HCT116 (cell line): ENCODE data around the gene ADGRG1. TPM values are rescaled to one million over a fixed set of nuclear protein-coding genes. Genes with fewer than 3 reads are reported as not detected.

Source experiments
- ATAC-seq: fragments of 200-7000 bp; cut with Tn5 transposase; 2 replicates; pipeline ENCODE4 v1.9.1; 2020; ENCODE audit warnings: mild to moderate bottlenecking, moderate library complexity
- BruUV-seq: library from RNA; stranded (reverse); fragments of 400-500 nt; replicated peaks from 2 replicates; lab custom pipeline; 2021; lab: Mats Ljungman, UMichigan
- CTCF ChIA-PET: fragments of 300-600 bp; sonication (Branson Sonifier 250); formaldehyde crosslinking; loops from one replicate; lab custom pipeline; 2021; ENCODE audit warnings: antibody characterized with exemption; lab: Charles Lee
- POLR2A ChIA-PET: fragments of 300-600, 350-600 bp; sonication (Branson Sonifier 250); formaldehyde crosslinking; loops from one replicate; lab custom pipeline; 2021; ENCODE audit warnings: antibody characterized with exemption; lab: Charles Lee
- RAD21 ChIA-PET, 2 experiments: fragments of 300-600 bp; sonication (Branson Sonifier 250); formaldehyde crosslinking; loops; one replicate each; lab custom pipeline; 2023; ENCODE audit warnings: low total read pairs in 2 of 2; ENCODE audit not compliant: uncharacterized antibody in 2 of 2, unreplicated experiment in 2 of 2, low non-redundant PET in 1 of 2; lab: Charles Lee
- DNase-seq: peaks from one replicate; pipeline ENCODE4 v3.0.0-alpha.2; 2010; ENCODE audit warnings: low read depth, low spot score
- H2AFZ ChIP-seq: fragments of 200-600 bp; shearing (Covaris generic), sonication (generic); 2 replicates; pipeline ENCODE4 v1.6.1; 2017; ENCODE audit warnings: low read depth, mixed run types, mixed read lengths, antibody characterized with exemption, low read length; ENCODE audit not compliant: poor library complexity, severe bottlenecking
- H3K27ac ChIP-seq: 2 replicates; pipeline ENCODE4 v1.5.1; 2012; ENCODE audit warnings: low read depth, low read length
- H3K27me3 ChIP-seq: fragments of 200-600 bp; sonication (generic); 2 replicates; pipeline ENCODE4 v1.6.1; 2016; ENCODE audit warnings: mixed run types, low read length, mixed read lengths; ENCODE audit not compliant: insufficient read depth
- H3K36me3 ChIP-seq, 2 experiments: fragments of 200-500 bp in 1 of 2; fragments of 200-600 bp in 1 of 2; sonication (Bioruptor generic) in 1 of 2; sonication (generic) in 1 of 2; 2 replicates each; pipeline versions ENCODE4 v1.5.1 to v1.6.1; 2014 to 2016; ENCODE audit warnings: low read length in 2 of 2, inconsistent platforms in 1 of 2, mixed read lengths in 1 of 2, mixed run types in 1 of 2; ENCODE audit not compliant: insufficient read depth in 2 of 2, control insufficient read depth in 1 of 2
- H3K4me1 ChIP-seq, 2 experiments: fragments of 200-600 bp in 1 of 2; sonication (generic) in 1 of 2; 2 replicates each; pipeline versions ENCODE4 v1.5.1 to v1.6.1; 2012 to 2017; ENCODE audit warnings: low read length in 2 of 2, inconsistent platforms in 1 of 2, mild to moderate bottlenecking in 1 of 2, mixed read lengths in 1 of 2, mixed run types in 1 of 2, moderate library complexity in 1 of 2; ENCODE audit not compliant: insufficient read depth in 2 of 2, control insufficient read depth in 1 of 2
- H3K4me2 ChIP-seq: fragments of 200-600 bp; sonication (generic); 2 replicates; pipeline ENCODE4 v1.6.1; 2017; ENCODE audit warnings: mixed run types, low read length, mixed read lengths
- H3K4me3 ChIP-seq, 2 experiments: fragments of 200-600 bp in 1 of 2; sonication (generic) in 1 of 2; replicated peaks in 1 of 2; 2 replicates each; pipeline ENCODE4 v1.5.1; 2011 to 2016; ENCODE audit warnings: low read length in 2 of 2, control low read depth in 1 of 2, low read depth in 1 of 2, mild to moderate bottlenecking in 1 of 2, mixed read lengths in 1 of 2, mixed run types in 1 of 2
- H3K79me2 ChIP-seq: fragments of 200-600 bp; sonication (generic); 2 replicates; pipeline ENCODE4 v1.6.1; 2017; ENCODE audit warnings: mild to moderate bottlenecking, mixed run types, low read length, moderate library complexity, mixed read lengths; ENCODE audit not compliant: insufficient read depth
- H3K9ac ChIP-seq: fragments of 200-600 bp; sonication (generic); 2 replicates; pipeline ENCODE4 v1.6.1; 2016; ENCODE audit warnings: low read length, mixed read lengths
- H3K9me2 ChIP-seq: fragments of 200-600 bp; sonication (generic), shearing (Covaris generic); 2 replicates; pipeline ENCODE4 v1.6.1; 2017; ENCODE audit warnings: mixed run types, mild to moderate bottlenecking, moderate library complexity; ENCODE audit not compliant: insufficient read depth
- H3K9me3 ChIP-seq, 2 experiments: fragments of 200-500 bp in 1 of 2; fragments of 200-600 bp in 1 of 2; sonication (Bioruptor generic) in 1 of 2; sonication (generic) in 1 of 2; 2 replicates each; pipeline ENCODE4 v1.6.1; 2014 to 2017; ENCODE audit warnings: low read length in 2 of 2, mixed read lengths in 2 of 2, inconsistent platforms in 1 of 2, low read depth in 1 of 2, mild to moderate bottlenecking in 1 of 2, mixed run types in 1 of 2, moderate library complexity in 1 of 2; ENCODE audit not compliant: control insufficient read depth in 1 of 2, insufficient read depth in 1 of 2
- H4K20me1 ChIP-seq: fragments of 200-600 bp; sonication (generic), shearing (Covaris generic); 2 replicates; pipeline ENCODE4 v1.6.1; 2017; ENCODE audit warnings: mixed run types, mild to moderate bottlenecking, moderate library complexity; ENCODE audit not compliant: insufficient read depth
- CEBPB ChIP-seq: IDR thresholded peaks from 2 replicates; pipeline ENCODE4 v1.6.1; 2012; ENCODE audit warnings: low read depth
- ELF1 ChIP-seq: IDR thresholded peaks from 2 replicates; pipeline ENCODE4 v1.6.1; 2012; ENCODE audit warnings: low read depth, borderline replicate concordance
- POLR2A ChIP-seq: IDR thresholded peaks from 2 replicates; pipeline ENCODE4 v1.7.0; 2011; ENCODE audit warnings: borderline replicate concordance; ENCODE audit not compliant: insufficient read depth, insufficient read length; ENCODE audit errors: extremely low read depth
- POLR2AphosphoS5 ChIP-seq: IDR thresholded peaks from 2 replicates; pipeline ENCODE4 v1.6.1; 2011; ENCODE audit warnings: mild to moderate bottlenecking, low read depth, low read length, moderate library complexity
- SIN3A ChIP-seq: IDR thresholded peaks from 2 replicates; pipeline ENCODE4 v1.6.1; 2012; ENCODE audit warnings: low read depth
- ZFX ChIP-seq: fragments of 450-650 bp; IDR thresholded peaks from 2 replicates; pipeline ENCODE4 v1.6.1; 2017
- ZNF274 ChIP-seq: fragments of 200-500 bp; sonication (Bioruptor generic); IDR thresholded peaks from 2 replicates; pipeline ENCODE4 v1.6.1; 2014; ENCODE audit warnings: mild to moderate bottlenecking, low read depth, low read length, inconsistent platforms
- intact Hi-C: fragments of 100-400 bp; cut with micrococcal nuclease; formaldehyde crosslinking; loops from 2 replicates; pipeline ENCODE4 v1.10.0; 2022
- total RNA-seq: library from RNA; stranded (reverse); gene quantifications from one replicate; pipeline ENCODE4 v1.2.1, GENCODE V29; 2021; ENCODE audit not compliant: unreplicated experiment
- TF ChIP-seq, protein P1 (sequence below): IDR thresholded peaks from 2 replicates; pipeline ENCODE4 v1.6.1; 2012; ENCODE audit warnings: low read depth
- TF ChIP-seq, protein P2 (sequence below): IDR thresholded peaks from 2 replicates; pipeline ENCODE4 v1.6.1; 2012
- TF ChIP-seq, protein P3 (sequence below): IDR thresholded peaks from 2 replicates; pipeline ENCODE4 v1.6.1; 2011; ENCODE audit warnings: mild to moderate bottlenecking, low read length, moderate library complexity; ENCODE audit not compliant: insufficient replicate concordance; ENCODE audit errors: extremely low read depth

ADGRG1 gene
- total RNA-seq, 1 experiment from 2014 or later = 36.4 TPM

DNA sequence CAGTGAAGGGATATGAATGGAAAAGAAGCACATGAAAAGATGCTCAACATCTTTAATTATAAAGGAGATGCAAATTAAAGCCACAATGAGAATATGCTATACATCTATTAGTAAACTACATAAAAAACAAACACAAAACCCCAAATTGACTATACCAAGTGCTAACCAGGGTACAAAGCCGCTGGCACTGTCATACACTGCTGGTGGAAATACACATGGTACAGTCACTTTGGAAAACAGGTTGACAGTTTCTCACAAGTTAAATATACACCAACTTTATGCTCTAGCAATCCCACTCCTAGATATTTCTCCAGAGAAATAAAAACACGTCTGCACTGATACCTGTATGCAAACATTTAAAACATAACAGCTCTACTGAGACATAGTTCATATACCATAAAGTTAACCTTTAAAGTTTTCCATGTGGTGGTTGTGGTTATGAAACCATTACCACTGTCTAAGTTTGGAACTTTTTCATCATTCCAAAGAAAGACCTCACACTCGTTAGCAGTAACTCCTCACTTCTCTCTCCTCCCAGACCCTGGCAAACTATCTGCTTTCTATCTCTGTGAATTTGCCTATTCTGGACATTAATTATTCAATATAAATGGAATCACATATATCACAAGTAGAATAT lies 43.3 kb upstream of the ADGRG1 start (continued):
- TF ChIP-seq, protein P1, sequence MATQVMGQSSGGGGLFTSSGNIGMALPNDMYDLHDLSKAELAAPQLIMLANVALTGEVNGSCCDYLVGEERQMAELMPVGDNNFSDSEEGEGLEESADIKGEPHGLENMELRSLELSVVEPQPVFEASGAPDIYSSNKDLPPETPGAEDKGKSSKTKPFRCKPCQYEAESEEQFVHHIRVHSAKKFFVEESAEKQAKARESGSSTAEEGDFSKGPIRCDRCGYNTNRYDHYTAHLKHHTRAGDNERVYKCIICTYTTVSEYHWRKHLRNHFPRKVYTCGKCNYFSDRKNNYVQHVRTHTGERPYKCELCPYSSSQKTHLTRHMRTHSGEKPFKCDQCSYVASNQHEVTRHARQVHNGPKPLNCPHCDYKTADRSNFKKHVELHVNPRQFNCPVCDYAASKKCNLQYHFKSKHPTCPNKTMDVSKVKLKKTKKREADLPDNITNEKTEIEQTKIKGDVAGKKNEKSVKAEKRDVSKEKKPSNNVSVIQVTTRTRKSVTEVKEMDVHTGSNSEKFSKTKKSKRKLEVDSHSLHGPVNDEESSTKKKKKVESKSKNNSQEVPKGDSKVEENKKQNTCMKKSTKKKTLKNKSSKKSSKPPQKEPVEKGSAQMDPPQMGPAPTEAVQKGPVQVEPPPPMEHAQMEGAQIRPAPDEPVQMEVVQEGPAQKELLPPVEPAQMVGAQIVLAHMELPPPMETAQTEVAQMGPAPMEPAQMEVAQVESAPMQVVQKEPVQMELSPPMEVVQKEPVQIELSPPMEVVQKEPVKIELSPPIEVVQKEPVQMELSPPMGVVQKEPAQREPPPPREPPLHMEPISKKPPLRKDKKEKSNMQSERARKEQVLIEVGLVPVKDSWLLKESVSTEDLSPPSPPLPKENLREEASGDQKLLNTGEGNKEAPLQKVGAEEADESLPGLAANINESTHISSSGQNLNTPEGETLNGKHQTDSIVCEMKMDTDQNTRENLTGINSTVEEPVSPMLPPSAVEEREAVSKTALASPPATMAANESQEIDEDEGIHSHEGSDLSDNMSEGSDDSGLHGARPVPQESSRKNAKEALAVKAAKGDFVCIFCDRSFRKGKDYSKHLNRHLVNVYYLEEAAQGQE = no peak
- no peak for TF ChIP-seq SIN3A
- no peak for TF ChIP-seq ZNF274
- TF ChIP-seq CEBPB = no peak
- no peak for TF ChIP-seq ELF1

DNA sequence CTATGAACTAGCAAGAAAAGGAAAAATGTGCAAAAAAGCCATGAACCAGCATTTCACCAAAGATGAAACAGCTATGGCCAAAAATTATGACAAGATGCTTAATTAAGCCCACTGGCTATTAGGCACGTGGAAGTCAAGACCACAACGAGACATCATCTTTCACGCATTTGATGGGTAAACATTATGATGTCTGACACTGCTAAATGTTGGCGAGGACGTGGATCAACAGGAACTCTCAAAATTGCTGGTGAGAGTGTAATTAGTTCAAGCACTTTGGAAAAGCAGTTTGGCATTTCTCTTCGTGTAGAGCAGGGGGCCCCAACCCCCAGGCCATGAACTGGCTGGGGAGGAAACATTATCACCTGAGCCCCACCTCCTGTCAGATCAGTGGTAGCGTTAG lies 39.6 kb upstream of the ADGRG1 start:
- Histone ChIP-seq H3K9ac (no peak overlapping the region), H3K36me3 (no peaks in the 10 kb centered on the region), H3K4me2 (no peak overlapping the region), H3K9me3 (no peaks in the 10 kb centered on the region), H2AFZ (no peak overlapping the region), H3K4me1 (peaks cover 11 to 21% of the 10 kb centered on the region in 2 experiments), H3K27ac (no peak overlapping the region), H3K27me3 (no peaks in the 10 kb centered on the region), H3K4me3 (no peak overlapping the region), H3K9me2 (no peaks in the 10 kb centered on the region), H3K79me2 (no peaks in the 10 kb centered on the region), H4K20me1 (no peaks in the 10 kb centered on the region)
- ChIA-PET POLR2A (no interaction called here), CTCF (no interaction called here), RAD21 (no interaction called here)
- no peak for ATAC-seq
- DNase-seq = no peak
- TF ChIP-seq POLR2A (no peak), CEBPB (no peak), POLR2AphosphoS5 (no peak), ZFX (no peak)
- TF ChIP-seq, protein P2, sequence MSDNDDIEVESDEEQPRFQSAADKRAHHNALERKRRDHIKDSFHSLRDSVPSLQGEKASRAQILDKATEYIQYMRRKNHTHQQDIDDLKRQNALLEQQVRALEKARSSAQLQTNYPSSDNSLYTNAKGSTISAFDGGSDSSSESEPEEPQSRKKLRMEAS = no peak
- TF ChIP-seq, protein P3, sequence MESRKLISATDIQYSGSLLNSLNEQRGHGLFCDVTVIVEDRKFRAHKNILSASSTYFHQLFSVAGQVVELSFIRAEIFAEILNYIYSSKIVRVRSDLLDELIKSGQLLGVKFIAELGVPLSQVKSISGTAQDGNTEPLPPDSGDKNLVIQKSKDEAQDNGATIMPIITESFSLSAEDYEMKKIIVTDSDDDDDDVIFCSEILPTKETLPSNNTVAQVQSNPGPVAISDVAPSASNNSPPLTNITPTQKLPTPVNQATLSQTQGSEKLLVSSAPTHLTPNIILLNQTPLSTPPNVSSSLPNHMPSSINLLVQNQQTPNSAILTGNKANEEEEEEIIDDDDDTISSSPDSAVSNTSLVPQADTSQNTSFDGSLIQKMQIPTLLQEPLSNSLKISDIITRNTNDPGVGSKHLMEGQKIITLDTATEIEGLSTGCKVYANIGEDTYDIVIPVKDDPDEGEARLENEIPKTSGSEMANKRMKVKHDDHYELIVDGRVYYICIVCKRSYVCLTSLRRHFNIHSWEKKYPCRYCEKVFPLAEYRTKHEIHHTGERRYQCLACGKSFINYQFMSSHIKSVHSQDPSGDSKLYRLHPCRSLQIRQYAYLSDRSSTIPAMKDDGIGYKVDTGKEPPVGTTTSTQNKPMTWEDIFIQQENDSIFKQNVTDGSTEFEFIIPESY = no peak
- TF ChIP-seq, protein P1 = no peak
- intact Hi-C loops = no loop called here
- no TSS peak for BruUV-seq
